ENCODE results near the gene MTAP.

The MTAP gene

GRCh38 chr9:21856301-21857094, 54.1 kb downstream of the MTAP start:
- no peak overlapping the region for H3K27ac ChIP-seq (ENCODE audit: low read length)
- H3K4me1 ChIP-seq (ENCODE audit: insufficient read depth, low read length), result no peaks in the 10 kb centered on the region
- H3K9ac ChIP-seq (ENCODE audit: low read depth, low read length), result no peak overlapping the region
- H3K27me3 ChIP-seq (ENCODE audit: insufficient read depth, low read length), result no peaks in the 10 kb centered on the region
- H3K9me3 ChIP-seq (ENCODE audit: insufficient read depth, low read depth, low read length), result no peaks in the 10 kb centered on the region
- H3K36me3 ChIP-seq (ENCODE audit: insufficient read depth, low read depth, low read length), result peaks cover 99% of the 10 kb centered on the region
- no peak overlapping the region for H3K4me3 ChIP-seq (ENCODE audit: low read length)

GRCh38 chr9:21862871-21863270, 60.4 kb downstream of the MTAP start:
- Histone ChIP-seq H3K27me3 (ENCODE audit: insufficient read depth, low read length) (no peaks in the 10 kb centered on the region), H3K4me3 (ENCODE audit: low read length) (no peak overlapping the region), H3K4me1 (ENCODE audit: insufficient read depth, low read length) (no peaks in the 10 kb centered on the region), H3K9ac (ENCODE audit: low read depth, low read length) (no peak overlapping the region), H3K9me3 (ENCODE audit: insufficient read depth, low read depth, low read length) (no peaks in the 10 kb centered on the region), H3K27ac (ENCODE audit: low read length) (no peak overlapping the region), H3K36me3 (ENCODE audit: insufficient read depth, low read depth, low read length) (peaks cover 99% of the 10 kb centered on the region)

GRCh38 chr9:21864505-21864904, 62.1 kb downstream of the MTAP start:
- Histone ChIP-seq H3K9ac (ENCODE audit: low read depth, low read length) (no peak overlapping the region), H3K4me3 (ENCODE audit: low read length) (no peak overlapping the region), H3K9me3 (ENCODE audit: insufficient read depth, low read depth, low read length) (no peaks in the 10 kb centered on the region), H3K36me3 (ENCODE audit: insufficient read depth, low read depth, low read length) (peaks cover 97% of the 10 kb centered on the region), H3K4me1 (ENCODE audit: insufficient read depth, low read length) (no peaks in the 10 kb centered on the region), H3K27me3 (ENCODE audit: insufficient read depth, low read length) (no peaks in the 10 kb centered on the region), H3K27ac (ENCODE audit: low read length) (no peak overlapping the region)

GRCh38 chr9:21866302-21866701, 63.9 kb downstream of the MTAP start:
- Histone ChIP-seq H3K27ac (ENCODE audit: low read length) (no peak overlapping the region), H3K36me3 (ENCODE audit: insufficient read depth, low read depth, low read length) (peaks cover 83% of the 10 kb centered on the region), H3K4me1 (ENCODE audit: insufficient read depth, low read length) (no peaks in the 10 kb centered on the region), H3K9ac (ENCODE audit: low read depth, low read length) (no peak overlapping the region), H3K9me3 (ENCODE audit: insufficient read depth, low read depth, low read length) (no peaks in the 10 kb centered on the region), H3K4me3 (ENCODE audit: low read length) (no peak overlapping the region), H3K27me3 (ENCODE audit: insufficient read depth, low read length) (no peaks in the 10 kb centered on the region)

- Histone ChIP-seq H3K27ac (ENCODE audit: low read length) (no peak overlapping the region), H3K4me1 (ENCODE audit: insufficient read depth, low read length) (no peaks in the 10 kb centered on the region), H3K9me3 (ENCODE audit: insufficient read depth, low read depth, low read length) (no peaks in the 10 kb centered on the region), H3K9ac (ENCODE audit: low read depth, low read length) (no peak overlapping the region), H3K4me3 (ENCODE audit: low read length) (no peak overlapping the region), H3K36me3 (ENCODE audit: insufficient read depth, low read depth, low read length) (peaks cover 32% of the 10 kb centered on the region), H3K27me3 (ENCODE audit: insufficient read depth, low read length) (no peaks in the 10 kb centered on the region)
Measured at GRCh38 chr9:21871256-21871975, 69.0 kb downstream of the MTAP start.

GRCh38 chr9:21872696-21873095, 70.3 kb downstream of the MTAP start:
- Histone ChIP-seq H3K9me3 (ENCODE audit: insufficient read depth, low read depth, low read length) (no peaks in the 10 kb centered on the region), H3K27ac (ENCODE audit: low read length) (no peak overlapping the region), H3K4me3 (ENCODE audit: low read length) (no peak overlapping the region), H3K4me1 (ENCODE audit: insufficient read depth, low read length) (no peaks in the 10 kb centered on the region), H3K36me3 (ENCODE audit: insufficient read depth, low read depth, low read length) (peaks cover 21% of the 10 kb centered on the region), H3K27me3 (ENCODE audit: insufficient read depth, low read length) (no peaks in the 10 kb centered on the region), H3K9ac (ENCODE audit: low read depth, low read length) (no peak overlapping the region)

GRCh38 chr9:21873540-21874221, 71.2 kb downstream of the MTAP start:
- no peak overlapping the region for H3K9ac ChIP-seq (ENCODE audit: low read depth, low read length)
- H3K27me3 ChIP-seq (ENCODE audit: insufficient read depth, low read length), result no peaks in the 10 kb centered on the region
- peaks cover 11% of the 10 kb centered on the region; the same call in 1 of the 2 replicates for H3K36me3 ChIP-seq (ENCODE audit: insufficient read depth, low read depth, low read length)
- H3K4me1 ChIP-seq (ENCODE audit: insufficient read depth, low read length), result no peaks in the 10 kb centered on the region
- H3K4me3 ChIP-seq (ENCODE audit: low read length), result no peak overlapping the region
- no peaks in the 10 kb centered on the region for H3K9me3 ChIP-seq (ENCODE audit: insufficient read depth, low read depth, low read length)
- no peak overlapping the region for H3K27ac ChIP-seq (ENCODE audit: low read length)

- Histone ChIP-seq H3K27me3 (ENCODE audit: insufficient read depth, low read length) (no peaks in the 10 kb centered on the region), H3K9ac (ENCODE audit: low read depth, low read length) (no peak overlapping the region), H3K4me1 (ENCODE audit: insufficient read depth, low read length) (no peaks in the 10 kb centered on the region), H3K4me3 (ENCODE audit: low read length) (no peak overlapping the region), H3K36me3 (ENCODE audit: insufficient read depth, low read depth, low read length) (no peaks in the 10 kb centered on the region; the same call in 1 of the 2 replicates), H3K27ac (ENCODE audit: low read length) (no peak overlapping the region), H3K9me3 (ENCODE audit: insufficient read depth, low read depth, low read length) (no peaks in the 10 kb centered on the region)
Measured at GRCh38 chr9:21875893-21876292, 73.5 kb downstream of the MTAP start.

GRCh38 chr9:21883642-21884041, 81.2 kb downstream of the MTAP start:
- Histone ChIP-seq H3K27me3 (ENCODE audit: insufficient read depth, low read length) (no peaks in the 10 kb centered on the region), H3K9ac (ENCODE audit: low read depth, low read length) (no peak overlapping the region), H3K4me3 (ENCODE audit: low read length) (no peak overlapping the region), H3K36me3 (ENCODE audit: insufficient read depth, low read depth, low read length) (no peaks in the 10 kb centered on the region; the same call in 1 of the 2 replicates), H3K9me3 (ENCODE audit: insufficient read depth, low read depth, low read length) (peaks cover 11% of the 10 kb centered on the region; the same call in 1 of the 2 replicates), H3K4me1 (ENCODE audit: insufficient read depth, low read length) (no peaks in the 10 kb centered on the region), H3K27ac (ENCODE audit: low read length) (no peak overlapping the region)

GRCh38 chr9:21889673-21890072, 87.2 kb downstream of the MTAP start:
- Histone ChIP-seq H3K4me3 (ENCODE audit: low read length) (no peak overlapping the region), H3K27ac (ENCODE audit: low read length) (no peak overlapping the region), H3K4me1 (ENCODE audit: insufficient read depth, low read length) (no peaks in the 10 kb centered on the region), H3K27me3 (ENCODE audit: insufficient read depth, low read length) (no peaks in the 10 kb centered on the region), H3K36me3 (ENCODE audit: insufficient read depth, low read depth, low read length) (peaks cover 26% of the 10 kb centered on the region; the same call in 1 of the 2 replicates), H3K9ac (ENCODE audit: low read depth, low read length) (no peak overlapping the region), H3K9me3 (ENCODE audit: insufficient read depth, low read depth, low read length) (peaks cover 60% of the 10 kb centered on the region)

- Histone ChIP-seq H3K36me3 (ENCODE audit: insufficient read depth, low read depth, low read length) (peaks cover 26% of the 10 kb centered on the region; the same call in 1 of the 2 replicates), H3K4me3 (ENCODE audit: low read length) (no peak overlapping the region), H3K4me1 (ENCODE audit: insufficient read depth, low read length) (no peaks in the 10 kb centered on the region), H3K9ac (ENCODE audit: low read depth, low read length) (no peak overlapping the region), H3K9me3 (ENCODE audit: insufficient read depth, low read depth, low read length) (peaks cover 70% of the 10 kb centered on the region), H3K27me3 (ENCODE audit: insufficient read depth, low read length) (no peaks in the 10 kb centered on the region), H3K27ac (ENCODE audit: low read length) (no peak overlapping the region)
Measured at GRCh38 chr9:21890696-21891095, 88.3 kb downstream of the MTAP start.

All from iPS-20b (cell line).